Measurements from ENCODE around the gene IL2RA. TPM values are rescaled to one million over a fixed set of nuclear protein-coding genes. Genes with fewer than 3 reads are reported as not detected.
A peak's percentile ranks its signal among the peaks of the same experiment; 100 is the strongest.

Gene IL2RA
- total and polyA plus RNA-seq, 2 donors (not counting 3 experiments of a cell fraction or from before 2014, with no cell fraction given) = not detected

- Histone ChIP-seq H3K36me3 (ENCODE audit: control insufficient read depth in 2 of 2, extremely low read depth in 1 of 2, insufficient read depth in 2 of 2, low read length in 2 of 2) (peaks cover 0 to 2% of the 10 kb centered on the region in 2 experiments), H2AFZ (ENCODE audit: low read depth, low read length) (no peak overlapping the region), H3K79me2 (ENCODE audit: control insufficient read depth, insufficient read depth, low read length) (peaks cover 86% of the 10 kb centered on the region), H3K27me3 (ENCODE audit: control insufficient read depth in 2 of 2, insufficient read depth in 2 of 2, low read length in 2 of 2) (no peaks in the 10 kb centered on the region), H3K9me1 (replicated peaks; ENCODE audit: control insufficient read depth, extremely low read depth, insufficient read depth, low read length) (no peaks in the 10 kb centered on the region), H3K27ac (ENCODE audit: insufficient read depth, low read depth, low read length) (no peak overlapping the region), H3K9me3 (replicated peaks; ENCODE audit: control insufficient read depth, insufficient read depth, low read length) (no peaks in the 10 kb centered on the region), H3K4me1 (ENCODE audit: control insufficient read depth, extremely low read depth, insufficient read depth, low read length) (peaks cover 28% of the 10 kb centered on the region), H3K4me2 (ENCODE audit: insufficient read depth, low read length) (no peak overlapping the region), H4K20me1 (replicated peaks; ENCODE audit: control insufficient read depth, extremely low read depth, insufficient read depth, low read length) (peaks cover 3% of the 10 kb centered on the region), H3K9ac (replicated peaks; ENCODE audit: extremely low read depth, insufficient read depth, low read length) (no peak overlapping the region), H3K4me3 (replicated peaks in 1 of 3; ENCODE audit: insufficient read depth in 1 of 3, low read depth in 1 of 3, low read length in 3 of 3) (no peak overlapping the region)
- intact Hi-C loops (cut with micrococcal nuclease) = loop anchor here (1.0 kb wide), 1 partner anchor 52 kb away; no protein-coding TSS in a partner anchor
- no peak for TF ChIP-seq GATA2 (IDR thresholded peaks at IDR 0.05; ENCODE audit: insufficient read depth, insufficient read length, low read depth, low read length)
- no peak for TF ChIP-seq POLR2AphosphoS5 (IDR thresholded peaks at IDR 0.05; ENCODE audit: insufficient read depth, low read depth, low read length)
- TF ChIP-seq POLR2A (IDR thresholded peaks at IDR 0.05; ENCODE audit: low read depth, low read length) = no peak
- TF ChIP-seq, protein P1, sequence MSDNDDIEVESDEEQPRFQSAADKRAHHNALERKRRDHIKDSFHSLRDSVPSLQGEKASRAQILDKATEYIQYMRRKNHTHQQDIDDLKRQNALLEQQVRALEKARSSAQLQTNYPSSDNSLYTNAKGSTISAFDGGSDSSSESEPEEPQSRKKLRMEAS (IDR thresholded peaks at IDR 0.05; ENCODE audit: insufficient read depth, insufficient read length) = no peak
- no peak for TF ChIP-seq JUN (IDR thresholded peaks at IDR 0.05; ENCODE audit: borderline replicate concordance, insufficient read depth, insufficient read length, low read depth)
- TF ChIP-seq, protein P2, sequence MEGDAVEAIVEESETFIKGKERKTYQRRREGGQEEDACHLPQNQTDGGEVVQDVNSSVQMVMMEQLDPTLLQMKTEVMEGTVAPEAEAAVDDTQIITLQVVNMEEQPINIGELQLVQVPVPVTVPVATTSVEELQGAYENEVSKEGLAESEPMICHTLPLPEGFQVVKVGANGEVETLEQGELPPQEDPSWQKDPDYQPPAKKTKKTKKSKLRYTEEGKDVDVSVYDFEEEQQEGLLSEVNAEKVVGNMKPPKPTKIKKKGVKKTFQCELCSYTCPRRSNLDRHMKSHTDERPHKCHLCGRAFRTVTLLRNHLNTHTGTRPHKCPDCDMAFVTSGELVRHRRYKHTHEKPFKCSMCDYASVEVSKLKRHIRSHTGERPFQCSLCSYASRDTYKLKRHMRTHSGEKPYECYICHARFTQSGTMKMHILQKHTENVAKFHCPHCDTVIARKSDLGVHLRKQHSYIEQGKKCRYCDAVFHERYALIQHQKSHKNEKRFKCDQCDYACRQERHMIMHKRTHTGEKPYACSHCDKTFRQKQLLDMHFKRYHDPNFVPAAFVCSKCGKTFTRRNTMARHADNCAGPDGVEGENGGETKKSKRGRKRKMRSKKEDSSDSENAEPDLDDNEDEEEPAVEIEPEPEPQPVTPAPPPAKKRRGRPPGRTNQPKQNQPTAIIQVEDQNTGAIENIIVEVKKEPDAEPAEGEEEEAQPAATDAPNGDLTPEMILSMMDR (IDR thresholded peaks at IDR 0.05; ENCODE audit: extremely low read depth in 1 of 2, insufficient read depth in 1 of 2, low read depth in 1 of 2, low read length in 2 of 2) = no peak
- TF ChIP-seq FOS (IDR thresholded peaks at IDR 0.05; ENCODE audit: borderline replicate concordance, insufficient read depth, low read length) = no peak
- TF ChIP-seq EZH2 (IDR thresholded peaks at IDR 0.05; ENCODE audit: borderline replicate concordance, low read depth, low read length, severe bottlenecking) = no peak
- no peak for TF ChIP-seq MYC (IDR thresholded peaks at IDR 0.05; ENCODE audit: low read depth, low read length)
- POLR2A ChIA-PET = no interaction called here
- FAIRE-seq = no peak
- CTCF ChIA-PET = interaction anchor here (1.2 to 4.1 kb wide), 2 partner anchors 309 to 314 kb away, joined by 5 to 12 read pairs; no protein-coding TSS in a partner anchor
- dilution Hi-C loops (cut with MboI; ENCODE audit: extremely low pct_ligation_motif_present, low sequenced_read_pairs) = loop anchor here (25.0 kb wide), 1 partner anchor 130 kb away; no protein-coding TSS in a partner anchor
- no TSS peak for BruUV-seq (replicated peaks)
- DNase-seq (ENCODE audit: low read depth, low spot score) = peak; percentile 4
These were observed 30.6 kb upstream of the IL2RA start for GRCh38 chr10:6092731-6093130.

Measured in endothelial cell of umbilical vein (primary cell).